OCI-LY7 (cell line): Measurements from ENCODE around the gene USP34. TPM values are rescaled to one million over a fixed set of nuclear protein-coding genes. Genes with fewer than 3 reads are reported as not detected.

ENCODE experiments used
- BruUV-seq: library from RNA; stranded (reverse); fragments of 400-500 nt; replicated peaks from 2 replicates; lab custom pipeline; 2021; lab: Mats Ljungman, UMichigan
- CTCF ChIA-PET: fragments of 300-600 bp; sonication (Branson Sonifier 250); formaldehyde crosslinking; loops from one replicate; lab custom pipeline; 2022; ENCODE audit warnings: antibody characterized with exemption; ENCODE audit not compliant: unreplicated experiment; lab: Charles Lee
- POLR2A ChIA-PET: fragments of 300-600 bp; sonication (Branson Sonifier 250); formaldehyde crosslinking; loops from one replicate; lab custom pipeline; 2022; ENCODE audit warnings: antibody characterized with exemption; lab: Charles Lee
- DNase-seq: peaks from one replicate; pipeline ENCODE4 v3.0.0-alpha.2; 2015; ENCODE audit warnings: low spot score
- H2AFZ ChIP-seq: fragments of 200-600 bp; sonication (generic), shearing (Covaris generic); 2 replicates; pipeline ENCODE4 v1.6.1; 2014; ENCODE audit warnings: mild to moderate bottlenecking, antibody characterized with exemption, low read length, moderate library complexity
- H3K27ac ChIP-seq: fragments of 200-600 bp; sonication (generic); 2 replicates; pipeline ENCODE4 v1.5.1; 2014; ENCODE audit warnings: mixed run types, low read depth, mild to moderate bottlenecking, moderate library complexity, low read length, inconsistent platforms; ENCODE audit not compliant: poor library complexity, severe bottlenecking
- H3K36me3 ChIP-seq: fragments of 200-600 bp; sonication (generic); 2 replicates; pipeline ENCODE4 v1.6.1; 2014; ENCODE audit warnings: mild to moderate bottlenecking, antibody characterized with exemption, low read length, moderate library complexity, mixed read lengths; ENCODE audit not compliant: insufficient read depth
- H3K4me1 ChIP-seq: fragments of 200-600 bp; sonication (generic); 2 replicates; pipeline ENCODE4 v1.5.1; 2014; ENCODE audit warnings: mild to moderate bottlenecking, low read length; ENCODE audit not compliant: insufficient read depth, poor library complexity, severe bottlenecking
- H3K4me2 ChIP-seq: fragments of 200-600 bp; sonication (generic); 2 replicates; pipeline ENCODE4 v1.6.1; 2014; ENCODE audit warnings: mild to moderate bottlenecking, low read length
- H3K4me3 ChIP-seq: fragments of 200-600 bp; sonication (generic); 2 replicates; pipeline ENCODE4 v1.5.1; 2014; ENCODE audit warnings: mild to moderate bottlenecking, low read depth, low read length; ENCODE audit not compliant: poor library complexity, severe bottlenecking
- H3K79me2 ChIP-seq: fragments of 200-600 bp; sonication (generic); 2 replicates; pipeline ENCODE4 v1.6.1; 2016; ENCODE audit warnings: low read depth, mild to moderate bottlenecking, low read length, moderate library complexity, mixed read lengths; ENCODE audit not compliant: insufficient read depth
- H3K9me2 ChIP-seq: fragments of 200-600 bp; sonication (generic); 2 replicates; pipeline ENCODE4 v1.6.1; 2016; ENCODE audit warnings: mild to moderate bottlenecking, low read length, mixed read lengths; ENCODE audit not compliant: insufficient read depth
- H3K9me3 ChIP-seq: fragments of 200-600 bp; sonication (generic); 2 replicates; pipeline ENCODE4 v1.6.1; 2014; ENCODE audit warnings: mild to moderate bottlenecking, mixed run types, low read length, mixed read lengths
- H4K20me1 ChIP-seq: fragments of 200-600 bp; sonication (generic); 2 replicates; pipeline ENCODE4 v1.6.1; 2014; ENCODE audit warnings: mild to moderate bottlenecking, antibody characterized with exemption, low read length, moderate library complexity, mixed read lengths; ENCODE audit not compliant: insufficient read depth
- CTCF ChIP-seq: fragments of 200-600 bp; sonication (generic); conservative IDR thresholded peaks from 2 replicates; pipeline ENCODE4 v1.5.1; 2014; ENCODE audit warnings: mild to moderate bottlenecking, antibody characterized with exemption, low read length, moderate library complexity, mixed read lengths
- EZH2phosphoT487 ChIP-seq: fragments of 200-600 bp; sonication (generic); IDR thresholded peaks from 2 replicates; pipeline ENCODE4 v1.6.1; 2018; ENCODE audit warnings: low read depth, borderline replicate concordance, mild to moderate bottlenecking, mixed run types, antibody characterized with exemption, low read length, moderate library complexity, mixed read lengths
- intact Hi-C: fragments of 100-400 bp; cut with micrococcal nuclease; formaldehyde crosslinking; loops from one replicate; pipeline ENCODE4 v1.10.0; 2022; ENCODE audit not compliant: unreplicated experiment
- total RNA-seq, 2 experiments: library from RNA; depleted of rRNA in 1 of 2; stranded (reverse); fragments of >200 nt in 1 of 2; shearing (Covaris generic) in 1 of 2; gene quantifications; 2 replicates each; pipeline ENCODE4 v1.2.3, GENCODE V29; 2014 to 2022

USP34 gene
- total RNA-seq, 2 experiments from 2014 or later, result 192 to 344 TPM

- Histone ChIP-seq H3K9me2 (no peaks in the 10 kb centered on the region), H3K4me2 (no peak overlapping the region), H3K27ac (no peak overlapping the region), H3K4me3 (no peak overlapping the region), H3K4me1 (no peaks in the 10 kb centered on the region), H3K9me3 (peaks cover 18% of the 10 kb centered on the region), H4K20me1 (no peaks in the 10 kb centered on the region), H2AFZ (no peak overlapping the region), H3K79me2 (peaks cover 96% of the 10 kb centered on the region), H3K36me3 (peaks cover 88% of the 10 kb centered on the region)
- intact Hi-C loops, result no loop called here
- TF ChIP-seq EZH2phosphoT487, result no peak
- TF ChIP-seq CTCF, result no peak
- ChIA-PET CTCF (no interaction called here), POLR2A (interaction anchor here (0.7 kb wide), 1 partner anchor 50 kb away, joined by 5 read pairs; no protein-coding TSS in a partner anchor)
- BruUV-seq, result no TSS peak
- no peak for DNase-seq
These were observed 113.9 kb downstream of the USP34 start for GRCh38 chr2:61356958-61357350.

- Histone ChIP-seq H3K36me3 (peaks cover 89% of the 10 kb centered on the region), H3K4me1 (no peaks in the 10 kb centered on the region), H2AFZ (no peak overlapping the region), H3K27ac (no peak overlapping the region), H3K4me3 (no peak overlapping the region), H3K9me2 (no peaks in the 10 kb centered on the region), H3K79me2 (peaks cover 97% of the 10 kb centered on the region), H3K9me3 (peaks cover 18% of the 10 kb centered on the region), H3K4me2 (no peak overlapping the region), H4K20me1 (no peaks in the 10 kb centered on the region)
- intact Hi-C loops, result no loop called here
- ChIA-PET CTCF (no interaction called here), POLR2A (no interaction called here)
- BruUV-seq, result no TSS peak
- no peak for DNase-seq
- TF ChIP-seq EZH2phosphoT487 (no peak), CTCF (no peak)
These were observed 114.5 kb downstream of the USP34 start for GRCh38 chr2:61356261-61356957.

GRCh38 chr2:61354543-61355197, 116.2 kb downstream of the USP34 start:
- intact Hi-C loops, result no loop called here
- no peak for TF ChIP-seq CTCF
- no peak for TF ChIP-seq EZH2phosphoT487
- no peak overlapping the region for H2AFZ ChIP-seq
- no peaks in the 10 kb centered on the region for H3K9me2 ChIP-seq
- H3K9me3 ChIP-seq, result peaks cover 18% of the 10 kb centered on the region
- peaks cover 90% of the 10 kb centered on the region for H3K36me3 ChIP-seq
- no peak overlapping the region for H3K4me2 ChIP-seq
- H3K27ac ChIP-seq, result no peak overlapping the region
- BruUV-seq, result no TSS peak
- H3K79me2 ChIP-seq, result peaks cover 95% of the 10 kb centered on the region
- H3K4me1 ChIP-seq, result no peaks in the 10 kb centered on the region
- no peaks in the 10 kb centered on the region for H4K20me1 ChIP-seq
- ChIA-PET CTCF (no interaction called here), POLR2A (interaction anchor here (0.7 to 1.0 kb wide), 2 partner anchors 10 to 27 kb away, joined by 3 read pairs; no protein-coding TSS in a partner anchor)
- no peak for DNase-seq
- H3K4me3 ChIP-seq, result no peak overlapping the region
